Measurements from ENCODE around the gene LSM7. TPM values are rescaled to one million over a fixed set of nuclear protein-coding genes. Genes with fewer than 3 reads are reported as not detected.
"Not testable (repeated sequence)": the region's sequence is repeated elsewhere in the genome, so short reads cannot be mapped to it uniquely, and the experiment has no call there.

Gene LSM7
- total RNA-seq, 1 donor from 2014 or later: 190 TPM

DNA sequence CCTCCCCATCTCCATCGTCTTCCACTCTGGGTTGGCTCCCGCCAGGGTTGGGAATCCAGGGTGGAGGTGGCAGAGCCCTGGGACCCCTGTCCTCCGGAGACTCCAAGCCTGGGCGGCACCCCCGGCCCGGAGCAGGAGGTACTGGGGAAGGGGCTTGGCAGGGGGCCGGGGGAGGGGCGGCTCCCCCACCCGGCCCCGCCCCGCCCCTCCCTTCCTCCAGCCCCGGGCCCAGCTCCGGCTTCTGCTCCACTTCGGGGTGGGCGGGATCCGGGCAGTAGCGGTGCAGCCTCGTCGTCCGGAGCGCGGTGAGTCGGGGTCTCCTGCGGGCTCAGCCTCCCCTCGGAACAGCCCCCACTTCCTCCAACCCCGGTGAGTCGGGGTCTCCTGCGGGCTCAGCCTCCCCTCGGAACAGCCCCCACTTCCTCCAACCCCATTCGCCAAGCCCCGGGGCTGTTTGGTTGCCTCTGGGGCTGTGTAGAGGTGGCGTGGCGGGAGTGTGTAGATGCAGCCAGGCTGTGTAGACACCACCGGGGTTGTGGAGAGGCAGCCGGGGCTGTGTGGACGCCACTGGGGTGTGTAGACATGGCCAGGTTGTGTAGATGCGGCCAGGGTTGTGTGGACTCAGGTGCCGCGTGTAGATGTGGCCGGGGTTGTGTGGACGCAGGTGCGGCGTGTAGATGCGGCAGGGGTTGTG, 31.8 kb upstream of the LSM7 start, which contains the start of gene TMPRSS9:
Gene TMPRSS9, plus strand, starts transcription at position 274 of the 694 bp plus-strand sequence. CDS start 29,521 bp downstream, outside the sequence.
- Mint-ChIP-seq H3K36me3 (ENCODE audit: low read depth) (no peaks in the 10 kb centered on the region), H3K27ac (no peak within 1 kb of the TSS), H3K9me3 (no peaks in the 10 kb centered on the region), H3K27me3 (peaks cover 12% of the 10 kb centered on the region), H3K4me3 (no peak within 1 kb of the TSS), H3K4me1 (peaks cover 5% of the 10 kb centered on the region)
- intact Hi-C loops (cut with micrococcal nuclease): no loop called here
- no peak for DNase-seq

- no peak overlapping the region for H3K27ac Mint-ChIP-seq
- no peaks in the 10 kb centered on the region for H3K9me3 Mint-ChIP-seq
- H3K27me3 Mint-ChIP-seq: peaks cover 11% of the 10 kb centered on the region
- H3K4me3 Mint-ChIP-seq: no peak overlapping the region
- no peak for DNase-seq
- intact Hi-C loops (cut with micrococcal nuclease): no loop called here
- H3K4me1 Mint-ChIP-seq: peaks cover 4% of the 10 kb centered on the region
- no peaks in the 10 kb centered on the region for H3K36me3 Mint-ChIP-seq (ENCODE audit: low read depth)
These were observed 30.3 kb upstream of the LSM7 start for GRCh38 chr19:2358548-2359173.

DNA sequence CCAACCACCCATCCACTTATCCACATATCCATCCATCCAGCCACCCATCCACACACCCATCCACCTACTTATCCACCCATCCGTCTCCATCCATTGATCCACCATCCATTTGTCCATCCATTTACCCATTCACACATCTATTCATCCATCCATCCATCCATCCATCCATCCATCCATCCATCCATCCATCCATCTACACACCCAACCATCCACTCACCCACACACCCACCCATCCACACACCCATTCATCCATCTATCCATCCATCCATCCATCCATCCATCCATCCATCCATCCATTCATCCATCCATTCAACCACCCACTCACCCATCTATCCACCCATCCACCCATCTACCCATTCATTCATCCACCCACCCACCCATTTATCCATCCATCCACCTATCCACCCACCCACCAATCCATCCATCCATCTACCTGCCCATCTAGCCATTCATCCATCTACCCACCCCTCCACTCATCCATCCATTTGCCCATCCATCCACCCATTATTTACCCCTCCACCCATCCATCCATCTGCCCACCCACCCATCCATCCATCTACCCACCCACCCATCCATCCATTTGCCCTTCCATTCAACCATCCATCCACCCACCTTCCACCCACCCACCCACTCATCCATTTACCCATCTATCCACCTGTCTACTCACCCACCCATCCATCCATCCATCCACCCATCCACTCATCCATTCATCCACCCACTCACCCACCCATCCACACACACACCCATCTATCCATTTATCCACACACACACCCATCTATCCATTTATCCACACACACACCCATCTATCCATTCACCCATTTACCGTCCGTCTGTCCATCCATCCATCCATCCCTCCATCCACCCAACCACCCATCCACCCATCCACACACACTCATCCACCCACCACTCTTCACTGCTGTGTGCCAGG, 29.2 kb upstream of the LSM7 start:
- H3K9me3 Mint-ChIP-seq: no peaks in the 10 kb centered on the region
- peaks cover 4% of the 10 kb centered on the region for H3K4me1 Mint-ChIP-seq
- no peaks in the 10 kb centered on the region for H3K36me3 Mint-ChIP-seq (ENCODE audit: low read depth)
- H3K4me3 Mint-ChIP-seq: no peak overlapping the region
- H3K27ac Mint-ChIP-seq: no peak overlapping the region
- H3K27me3 Mint-ChIP-seq: peaks cover 11% of the 10 kb centered on the region
- intact Hi-C loops (cut with micrococcal nuclease): no loop called here
- DNase-seq: no peak

DNA sequence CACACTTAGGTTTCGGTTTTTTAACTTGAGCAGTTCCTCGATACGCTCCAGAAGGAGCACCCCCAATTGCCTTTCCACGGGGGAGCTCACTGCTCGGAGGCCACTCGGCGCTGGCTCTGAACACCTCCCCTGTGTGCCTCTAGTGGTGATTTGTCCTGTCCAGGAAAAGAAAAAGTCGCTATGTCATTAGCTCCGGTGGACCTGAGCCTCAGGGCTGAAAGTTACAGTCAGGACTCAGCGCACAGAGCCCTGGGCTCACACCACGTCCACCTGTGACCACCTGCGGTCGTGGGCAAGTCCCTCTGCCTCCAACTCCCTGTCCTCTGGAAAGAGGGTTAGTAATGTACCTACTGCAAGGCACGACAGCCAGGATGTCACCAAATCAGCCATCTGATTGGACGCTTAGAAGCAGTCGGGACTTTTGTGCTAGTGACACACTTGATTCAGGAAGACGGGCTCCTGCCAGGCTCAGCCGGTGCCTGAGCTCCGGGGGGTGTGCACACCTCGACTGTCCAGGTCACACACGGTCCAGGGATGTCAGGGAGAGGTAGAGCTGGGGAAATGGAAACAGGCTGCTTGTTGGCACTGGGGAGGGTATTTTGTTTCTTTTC, 27.8 kb upstream of the LSM7 start:
- no peak for DNase-seq
- intact Hi-C loops (cut with micrococcal nuclease): no loop called here
- H3K27ac Mint-ChIP-seq: no peak overlapping the region
- H3K9me3 Mint-ChIP-seq: no peaks in the 10 kb centered on the region
- no peak overlapping the region for H3K4me3 Mint-ChIP-seq
- H3K4me1 Mint-ChIP-seq: peaks cover 4% of the 10 kb centered on the region
- no peaks in the 10 kb centered on the region for H3K36me3 Mint-ChIP-seq (ENCODE audit: low read depth)
- peaks cover 11% of the 10 kb centered on the region for H3K27me3 Mint-ChIP-seq

- no peaks in the 10 kb centered on the region for H3K9me3 Mint-ChIP-seq
- H3K36me3 Mint-ChIP-seq (ENCODE audit: low read depth): no peaks in the 10 kb centered on the region
- no peak overlapping the region for H3K4me3 Mint-ChIP-seq
- H3K27me3 Mint-ChIP-seq: peaks cover 6% of the 10 kb centered on the region
- DNase-seq: no peak
- H3K4me1 Mint-ChIP-seq: peaks cover under 1% of the 10 kb centered on the region
- no peak overlapping the region for H3K27ac Mint-ChIP-seq
- intact Hi-C loops (cut with micrococcal nuclease): no loop called here
These were observed 27.0 kb upstream of the LSM7 start for GRCh38 chr19:2355168-2356035.

DNA sequence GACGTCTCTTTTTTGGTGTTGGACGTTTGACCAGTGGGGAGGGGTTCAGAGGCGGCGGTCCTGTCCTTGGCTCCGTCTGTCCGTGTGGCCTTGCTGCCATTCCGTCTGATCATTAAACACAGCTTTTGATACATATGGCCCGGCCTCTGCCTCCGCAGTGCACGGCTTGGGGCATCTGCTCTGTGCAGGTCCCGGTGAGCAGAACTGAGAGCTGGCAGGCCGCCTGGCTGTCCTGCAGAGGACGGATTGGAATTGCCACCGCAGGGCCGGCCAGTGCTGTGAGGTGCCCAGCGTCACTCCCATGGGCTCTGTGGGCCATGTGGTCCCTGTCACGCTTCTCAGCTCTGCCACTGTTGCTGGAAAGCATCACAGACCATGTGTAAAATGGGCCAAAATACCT, 26.3 kb upstream of the LSM7 start:
- intact Hi-C loops (cut with micrococcal nuclease): no loop called here
- H3K9me3 Mint-ChIP-seq: no peaks in the 10 kb centered on the region
- H3K4me1 Mint-ChIP-seq: no peaks in the 10 kb centered on the region
- peaks cover 5% of the 10 kb centered on the region for H3K27me3 Mint-ChIP-seq
- no peak overlapping the region for H3K27ac Mint-ChIP-seq
- H3K36me3 Mint-ChIP-seq (ENCODE audit: low read depth): no peaks in the 10 kb centered on the region
- DNase-seq: no peak
- no peak overlapping the region for H3K4me3 Mint-ChIP-seq

- no peak overlapping the region for H3K27ac Mint-ChIP-seq
- H3K9me3 Mint-ChIP-seq: no peaks in the 10 kb centered on the region
- peaks cover 4% of the 10 kb centered on the region for H3K27me3 Mint-ChIP-seq
- no peak overlapping the region for H3K4me3 Mint-ChIP-seq
- no peaks in the 10 kb centered on the region for H3K36me3 Mint-ChIP-seq (ENCODE audit: low read depth)
- intact Hi-C loops (cut with micrococcal nuclease): no loop called here
- no peak for DNase-seq
- H3K4me1 Mint-ChIP-seq: no peaks in the 10 kb centered on the region
These were observed 25.7 kb upstream of the LSM7 start for GRCh38 chr19:2353887-2354592.

GRCh38 chr19:2353159-2353886, 24.9 kb upstream of the LSM7 start:
- no peaks in the 10 kb centered on the region for H3K9me3 Mint-ChIP-seq
- H3K4me1 Mint-ChIP-seq: no peaks in the 10 kb centered on the region
- intact Hi-C loops (cut with micrococcal nuclease): no loop called here
- no peak for DNase-seq
- no peaks in the 10 kb centered on the region for H3K36me3 Mint-ChIP-seq (ENCODE audit: low read depth)
- H3K4me3 Mint-ChIP-seq: no peak overlapping the region
- H3K27me3 Mint-ChIP-seq: no peaks in the 10 kb centered on the region
- H3K27ac Mint-ChIP-seq: no peak overlapping the region

GRCh38 chr19:2352121-2352520, 23.7 kb upstream of the LSM7 start:
- intact Hi-C loops (cut with micrococcal nuclease): no loop called here
- Mint-ChIP-seq H3K27me3 (no peaks in the 10 kb centered on the region), H3K27ac (no peak overlapping the region), H3K36me3 (ENCODE audit: low read depth) (no peaks in the 10 kb centered on the region), H3K4me3 (no peak overlapping the region), H3K4me1 (no peaks in the 10 kb centered on the region), H3K9me3 (no peaks in the 10 kb centered on the region)
- no peak for DNase-seq

GRCh38 chr19:2351591-2351990, 23.2 kb upstream of the LSM7 start:
- intact Hi-C loops (cut with micrococcal nuclease): no loop called here
- DNase-seq: no peak
- Mint-ChIP-seq H3K36me3 (ENCODE audit: low read depth) (no peaks in the 10 kb centered on the region), H3K4me3 (no peak overlapping the region), H3K27ac (no peak overlapping the region), H3K4me1 (no peaks in the 10 kb centered on the region), H3K9me3 (no peaks in the 10 kb centered on the region), H3K27me3 (no peaks in the 10 kb centered on the region)

DNA sequence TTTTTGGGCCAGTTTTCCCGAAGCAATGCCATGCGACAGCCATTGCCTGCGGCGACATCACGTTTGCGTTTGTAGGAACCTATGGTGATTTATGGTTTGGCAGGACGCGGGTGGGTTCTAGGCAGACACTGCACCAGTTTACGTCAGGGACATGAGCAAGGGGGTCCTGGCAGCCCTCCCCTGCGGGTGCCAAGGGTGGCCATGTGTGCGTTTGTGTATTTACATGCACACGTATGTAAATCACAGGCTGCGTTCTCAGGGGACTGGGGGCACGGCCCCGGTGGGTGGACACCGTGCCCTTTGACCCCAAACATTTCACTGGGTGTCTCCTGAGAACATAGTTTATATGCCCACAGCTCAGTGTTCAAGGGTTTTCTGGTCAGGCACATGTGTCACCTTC, 22.3 kb upstream of the LSM7 start:
- Mint-ChIP-seq H3K27me3 (no peaks in the 10 kb centered on the region), H3K4me3 (no peak overlapping the region), H3K27ac (no peak overlapping the region), H3K4me1 (no peaks in the 10 kb centered on the region), H3K36me3 (ENCODE audit: low read depth) (peaks cover 3% of the 10 kb centered on the region), H3K9me3 (no peaks in the 10 kb centered on the region)
- DNase-seq: no peak
- intact Hi-C loops (cut with micrococcal nuclease): no loop called here

DNA sequence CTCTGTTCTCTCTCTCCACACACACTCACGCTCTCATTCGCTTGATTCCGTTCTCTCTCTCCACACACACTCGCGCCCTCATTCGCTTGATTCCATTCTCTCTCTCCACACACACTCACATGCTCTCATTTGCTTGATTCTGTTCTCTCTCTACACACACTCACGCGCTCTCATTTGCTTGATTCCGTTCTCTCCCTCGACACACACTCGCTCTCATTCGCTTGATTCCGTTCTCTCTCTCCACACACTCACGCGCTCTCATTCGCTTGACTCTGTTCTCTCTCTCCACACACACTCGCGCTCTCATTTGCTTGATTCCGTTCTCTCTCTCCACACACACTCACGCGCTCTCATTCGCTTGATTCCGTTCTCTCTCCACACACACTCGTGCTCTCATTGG, 21.4 kb upstream of the LSM7 start:
- H3K27ac Mint-ChIP-seq; intact Hi-C loops (cut with micrococcal nuclease); DNase-seq; H3K9me3 Mint-ChIP-seq; H3K36me3 Mint-ChIP-seq (ENCODE audit: low read depth); H3K4me3 Mint-ChIP-seq; H3K4me1 Mint-ChIP-seq; H3K27me3 Mint-ChIP-seq: not testable (repeated sequence)

Data from activated CD4-positive, alpha-beta T cell treated with anti-CD3 and anti-CD28 coated beads, Interleukin-2, amount 10 ng/mL, durations not matched to agents 24 days and 14 days (primary cell).